Right renal pelvis (tissue), 4 donors: ENCODE data around the gene NPPC. TPM values are rescaled to one million over a fixed set of nuclear protein-coding genes. Genes with fewer than 3 reads are reported as not detected.

Experiments used
- DNase-seq, 4 donors: peaks; one replicate each; pipeline ENCODE4 v3.0.0-alpha.2; 2013; ENCODE audit warnings: low read depth in 4 of 4, low spot score in 3 of 4, missing footprints in 1 of 4
- polyA plus RNA-seq, 4 donors: library from polyadenylated mRNA; unstranded; fragments of 120-200 nt; gene quantifications; one replicate each; pipeline ENCODE4 v1.2.1, GENCODE V29; 2013; ENCODE audit not compliant: insufficient read length in 4 of 4

The NPPC gene
- polyA plus RNA-seq, 4 donors: 0.29 to 0.71 (median 0.38) TPM

GRCh38 chr2:231935815-231936214 is 9.6 kb upstream of the NPPC start:
- DNase-seq: no peak

- no peak for DNase-seq
Observed at GRCh38 chr2:231935207-231935524, 9.0 kb upstream of the NPPC start.

- no peak for DNase-seq
Observed at GRCh38 chr2:231934441-231935206, 8.4 kb upstream of the NPPC start.

GRCh38 chr2:231933916-231934401 is 7.8 kb upstream of the NPPC start:
- DNase-seq: no peak

GRCh38 chr2:231932985-231933915 is 7.1 kb upstream of the NPPC start:
- no peak for DNase-seq

- no peak for DNase-seq
Observed at GRCh38 chr2:231932711-231932970, 6.4 kb upstream of the NPPC start.

- DNase-seq: no peak
Observed at GRCh38 chr2:231931481-231931915, 5.3 kb upstream of the NPPC start.

- DNase-seq: no peak
Observed at GRCh38 chr2:231930593-231931281, 4.5 kb upstream of the NPPC start.

- DNase-seq: no peak
Observed at GRCh38 chr2:231929961-231930592, 3.9 kb upstream of the NPPC start.

GRCh38 chr2:231928901-231929725 is 2.9 kb upstream of the NPPC start:
- DNase-seq: no peak

- no peak for DNase-seq
Observed at GRCh38 chr2:231928481-231928880, 2.3 kb upstream of the NPPC start.

GRCh38 chr2:231927566-231927890 is 1.3 kb upstream of the NPPC start:
- DNase-seq: no peak

- DNase-seq: peak in 1 of 4 donors; percentile 64
Observed at GRCh38 chr2:231926761-231927565, 767 bp upstream of the NPPC start.

- DNase-seq: peak in 3 of 4 donors; percentile 65 to 82 (median 69)
Observed at GRCh38 chr2:231925303-231926179, 655 bp downstream of the NPPC start.

GRCh38 chr2:231924889-231925275 is 1.3 kb downstream of the NPPC start:
- DNase-seq: no peak

- no peak for DNase-seq
Observed at GRCh38 chr2:231923951-231924888, 2.0 kb downstream of the NPPC start.

- no peak for DNase-seq
Observed at GRCh38 chr2:231923010-231923344, 3.2 kb downstream of the NPPC start.
